Lung (tissue), 12 donors: ENCODE data around the gene PLCB4. TPM values are rescaled to one million over a fixed set of nuclear protein-coding genes. Genes with fewer than 3 reads are reported as not detected.

ENCODE experiments used
- ATAC-seq: fragments of 200-7000 bp; cut with Tn5 transposase; one replicate; pipeline ENCODE4 v1.9.1; 2020; ENCODE audit warnings: moderate number of reproducible peaks; ENCODE audit not compliant: insufficient read depth, low FRiP score
- DNase-seq, 3 donors: peaks; one replicate each; pipeline ENCODE4 v3.0.0-alpha.2; 2013 to 2017
- H3K27ac ChIP-seq, 2 donors: one replicate each; pipeline ENCODE4 v1.5.1; 2013; ENCODE audit warnings: mild to moderate bottlenecking in 2 of 2, moderate library complexity in 2 of 2, control low read depth in 1 of 2, inconsistent platforms in 1 of 2, low read depth in 1 of 2, low read length in 1 of 2
- H3K27me3 ChIP-seq, 3 donors: one replicate each; pipeline ENCODE4 v1.5.1; 2013; ENCODE audit warnings: low read length in 2 of 3; ENCODE audit not compliant: control insufficient read depth in 3 of 3, insufficient read depth in 3 of 3
- H3K36me3 ChIP-seq, 4 donors: one replicate each; pipeline ENCODE4 v1.5.1; 2013; ENCODE audit warnings: low read length in 4 of 4, mild to moderate bottlenecking in 1 of 4, moderate library complexity in 1 of 4; ENCODE audit not compliant: control insufficient read depth in 4 of 4, insufficient read depth in 4 of 4
- H3K4me1 ChIP-seq, 5 donors: one replicate each; pipeline ENCODE4 v1.5.1; 2013; ENCODE audit warnings: low read length in 5 of 5, mild to moderate bottlenecking in 2 of 5, moderate library complexity in 1 of 5; ENCODE audit not compliant: control insufficient read depth in 5 of 5, insufficient read depth in 5 of 5
- H3K4me3 ChIP-seq: one replicate; pipeline ENCODE4 v1.5.1; 2013; ENCODE audit warnings: mild to moderate bottlenecking, control low read depth, moderate library complexity
- H3K9ac ChIP-seq, 2 donors: one replicate each; pipeline ENCODE4 v1.5.1; 2013; ENCODE audit warnings: low read length in 2 of 2, control low read depth in 1 of 2; ENCODE audit not compliant: insufficient read depth in 1 of 2
- H3K9me3 ChIP-seq, 4 donors: one replicate each; pipeline ENCODE4 v1.5.1; 2013; ENCODE audit warnings: low read length in 3 of 4, mild to moderate bottlenecking in 1 of 4, moderate library complexity in 1 of 4; ENCODE audit not compliant: control insufficient read depth in 4 of 4, insufficient read depth in 3 of 4
- WGBS, 2 donors: extraction: QIAGEN DNeasy Blood & Tissue Kit; methylation state at CpG; one replicate each; pipeline ENCODE4 v1.1.7; 2013; 5-methylcytosine and 5-hydroxymethylcytosine counted together
- polyA plus RNA-seq, 2 donors: library from polyadenylated mRNA; stranded (reverse); fragments of 200-250 nt; gene quantifications; one replicate each; pipeline ENCODE4 v1.2.1, GENCODE V29; 2013
- total RNA-seq, 2 donors: library from RNA; depleted of rRNA in 1 of 2; stranded (reverse); fragments of >200 nt in 1 of 2; gene quantifications; one replicate each; pipeline ENCODE4 v1.2.1, GENCODE V29; 2014 to 2021
- TF ChIP-seq, protein P1 (sequence below): IDR thresholded peaks from 2 replicates; pipeline ENCODE4 v1.5.1; 2012; ENCODE audit warnings: mild to moderate bottlenecking; ENCODE audit errors: control extremely low read depth, extremely low read depth
- donor health status: control.
- donor health status: control.
- donor health status: Bipolar disorder and iron deficiency.
- donor health status: healthy.
- donor health status: DM: yes; HTN: yes; CAD: no.

Gene PLCB4
- total and polyA plus RNA-seq, 4 donors = 2.1 to 18.6 (median 5.6) TPM

DNA sequence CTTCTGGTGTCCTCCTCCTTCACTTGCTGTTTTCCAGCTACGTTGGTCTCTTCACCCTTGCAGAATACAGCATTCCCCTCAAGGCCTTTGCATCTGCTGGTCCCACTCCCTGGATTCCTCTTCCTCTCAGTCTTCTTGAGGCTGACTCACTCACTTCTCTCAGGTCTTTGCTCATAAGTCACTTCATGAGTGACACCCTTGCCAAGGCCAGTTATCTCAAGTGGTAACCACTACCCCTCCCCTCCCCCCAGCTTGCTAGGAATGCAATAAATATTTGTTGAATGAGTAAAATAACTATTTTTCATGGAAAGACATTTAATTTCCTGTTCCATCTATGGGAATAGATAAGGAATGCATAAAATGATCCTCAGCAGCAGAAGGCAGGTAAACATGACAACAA lies 131.7 kb downstream of the PLCB4 start:
- Histone ChIP-seq H3K27ac (peak overlapping the region in 1 of 2 donors; percentile 3), H3K36me3 (no peaks in the 10 kb centered on the region), H3K27me3 (no peaks in the 10 kb centered on the region), H3K9ac (no peak overlapping the region), H3K9me3 (no peaks in the 10 kb centered on the region), H3K4me3 (no peak overlapping the region), H3K4me1 (peaks cover 0 to 22% (median 0%) of the 10 kb centered on the region in 5 donors)
- ATAC-seq (no peak), DNase-seq (no peak)
- 69 to 80% methylated on average over 1 of the region's 1 CpG for whole genome bisulfite sequencing, 2 donors
- TF ChIP-seq, protein P1, sequence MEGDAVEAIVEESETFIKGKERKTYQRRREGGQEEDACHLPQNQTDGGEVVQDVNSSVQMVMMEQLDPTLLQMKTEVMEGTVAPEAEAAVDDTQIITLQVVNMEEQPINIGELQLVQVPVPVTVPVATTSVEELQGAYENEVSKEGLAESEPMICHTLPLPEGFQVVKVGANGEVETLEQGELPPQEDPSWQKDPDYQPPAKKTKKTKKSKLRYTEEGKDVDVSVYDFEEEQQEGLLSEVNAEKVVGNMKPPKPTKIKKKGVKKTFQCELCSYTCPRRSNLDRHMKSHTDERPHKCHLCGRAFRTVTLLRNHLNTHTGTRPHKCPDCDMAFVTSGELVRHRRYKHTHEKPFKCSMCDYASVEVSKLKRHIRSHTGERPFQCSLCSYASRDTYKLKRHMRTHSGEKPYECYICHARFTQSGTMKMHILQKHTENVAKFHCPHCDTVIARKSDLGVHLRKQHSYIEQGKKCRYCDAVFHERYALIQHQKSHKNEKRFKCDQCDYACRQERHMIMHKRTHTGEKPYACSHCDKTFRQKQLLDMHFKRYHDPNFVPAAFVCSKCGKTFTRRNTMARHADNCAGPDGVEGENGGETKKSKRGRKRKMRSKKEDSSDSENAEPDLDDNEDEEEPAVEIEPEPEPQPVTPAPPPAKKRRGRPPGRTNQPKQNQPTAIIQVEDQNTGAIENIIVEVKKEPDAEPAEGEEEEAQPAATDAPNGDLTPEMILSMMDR = no peak

DNA sequence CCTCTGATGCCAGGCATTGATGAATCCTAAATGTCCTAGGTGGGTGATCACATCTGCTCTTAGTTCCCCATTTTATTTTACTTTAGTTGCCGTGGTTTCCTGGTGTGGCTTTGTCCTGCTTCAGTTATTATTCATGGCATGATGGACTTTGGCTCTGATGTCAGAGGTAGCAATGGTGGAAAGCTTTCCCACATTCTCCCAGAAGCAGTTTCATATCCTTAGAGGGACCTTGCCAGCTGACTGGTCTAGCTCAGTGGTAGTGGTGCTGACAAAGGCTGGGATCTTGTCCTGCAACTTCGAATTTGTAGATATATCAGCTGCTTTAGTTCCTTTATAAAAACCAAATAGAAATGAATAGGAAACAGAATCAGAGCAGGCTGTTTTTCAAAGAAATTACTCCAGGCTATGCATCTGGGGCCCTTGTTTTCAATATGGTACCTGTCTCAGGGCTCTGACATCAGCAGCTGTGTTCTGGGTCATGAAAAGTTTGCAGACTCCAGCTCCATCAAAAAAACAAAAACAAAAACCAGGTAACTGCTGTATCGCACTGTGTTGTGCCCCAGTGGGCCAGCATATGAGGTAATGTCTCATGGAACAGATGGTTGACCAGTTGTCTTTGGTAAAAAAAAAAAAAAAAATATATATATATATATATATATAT lies 133.7 kb downstream of the PLCB4 start:
- no peak for ATAC-seq
- no peaks in the 10 kb centered on the region for H3K9me3 ChIP-seq
- whole genome bisulfite sequencing, 2 donors = 57 to 80% methylated on average over 3 of the region's 3 CpGs
- H3K36me3 ChIP-seq = no peaks in the 10 kb centered on the region
- TF ChIP-seq, protein P1 = no peak
- H3K4me3 ChIP-seq = no peak overlapping the region
- no peak for DNase-seq
- peaks cover 0 to 16% (median 0%) of the 10 kb centered on the region in 5 donors for H3K4me1 ChIP-seq
- no peaks in the 10 kb centered on the region for H3K27me3 ChIP-seq
- no peak overlapping the region for H3K27ac ChIP-seq
- H3K9ac ChIP-seq = no peak overlapping the region

DNA sequence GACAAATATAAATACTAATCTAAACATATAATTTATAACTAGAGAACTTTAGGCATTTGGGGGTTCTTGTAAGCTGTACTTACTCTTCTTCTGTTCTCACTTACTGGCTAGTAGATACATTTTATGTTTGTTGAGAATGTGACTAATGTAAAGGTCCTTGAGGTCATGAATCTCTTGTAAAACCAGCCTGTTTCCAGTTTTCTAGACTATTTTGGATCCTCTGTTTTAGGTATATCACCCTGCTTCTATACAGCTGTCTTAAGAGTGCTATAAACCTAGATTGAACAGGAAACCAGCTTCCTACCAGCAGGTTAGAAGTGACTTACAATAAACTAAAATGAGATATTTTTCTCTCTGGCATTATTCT lies 134.2 kb downstream of the PLCB4 start:
- ATAC-seq (no peak), DNase-seq (no peak)
- Histone ChIP-seq H3K27ac (no peak overlapping the region), H3K9ac (no peak overlapping the region), H3K4me1 (peaks cover 0 to 18% (median 0%) of the 10 kb centered on the region in 5 donors), H3K27me3 (no peaks in the 10 kb centered on the region), H3K36me3 (no peaks in the 10 kb centered on the region), H3K4me3 (no peak overlapping the region), H3K9me3 (no peaks in the 10 kb centered on the region)
- TF ChIP-seq, protein P1 = no peak

DNA sequence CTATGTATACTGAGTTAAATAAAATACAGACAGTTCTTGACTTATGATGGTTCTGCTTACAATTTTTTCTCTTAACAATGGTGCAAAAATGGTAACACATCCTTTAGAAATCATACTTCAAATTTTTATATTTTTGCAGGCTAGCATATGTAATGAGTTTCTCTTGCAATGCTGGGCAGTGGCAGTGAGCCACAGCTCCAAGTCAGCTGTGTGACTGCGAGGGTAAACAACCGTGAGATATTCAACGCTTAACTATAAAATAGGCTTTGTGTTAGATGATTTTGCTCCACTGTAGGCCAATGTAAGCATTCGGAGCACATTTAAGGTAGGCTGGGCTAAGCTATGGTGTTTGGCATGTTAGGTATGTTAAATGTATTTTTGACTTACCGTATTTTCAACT lies 136.1 kb downstream of the PLCB4 start:
- H3K27ac ChIP-seq = no peak overlapping the region
- H3K4me1 ChIP-seq = peaks cover 0 to 18% (median 0%) of the 10 kb centered on the region in 5 donors
- H3K9me3 ChIP-seq = no peaks in the 10 kb centered on the region
- no peak overlapping the region for H3K4me3 ChIP-seq
- no peaks in the 10 kb centered on the region for H3K27me3 ChIP-seq
- TF ChIP-seq, protein P1 = no peak
- ATAC-seq (no peak), DNase-seq (peak in 1 of 3 donors; percentile 59)
- 84 to 87% methylated on average over 5 of the region's 5 CpGs for WGBS, 2 donors
- H3K9ac ChIP-seq = no peak overlapping the region
- H3K36me3 ChIP-seq = no peaks in the 10 kb centered on the region
